WI38 (cell line): Measurements from ENCODE around the gene P2RX5.

Experiments
- H3K4me3 ChIP-seq: 2 replicates; pipeline ENCODE4 v1.5.1; 2011; ENCODE audit warnings: low read depth, mild to moderate bottlenecking, control low read depth, low read length
- CTCF ChIP-seq: IDR thresholded peaks from 2 replicates; pipeline ENCODE4 v1.5.1; 2012; ENCODE audit warnings: low read depth, mild to moderate bottlenecking, control low read depth, low read length

Gene P2RX5

GRCh38 chr17:3723556-3724377 is 27.8 kb upstream of the P2RX5 start, which contains the start of gene HASPIN:
Gene HASPIN (plus strand): TSS chr17:3723903. CDS start chr17:3723936, 33 bp downstream.
- no peak for TF ChIP-seq CTCF
- H3K4me3 ChIP-seq: peak within 1 kb of the TSS; percentile 91

- H3K4me3 ChIP-seq: peak overlapping the region; percentile 91
- TF ChIP-seq CTCF: no peak
Observed at GRCh38 chr17:3723188-3723555, 27.2 kb upstream of the P2RX5 start.

GRCh38 chr17:3722716-3723115 is 26.8 kb upstream of the P2RX5 start:
- no peak for TF ChIP-seq CTCF
- H3K4me3 ChIP-seq: peak overlapping the region; percentile 91

GRCh38 chr17:3719265-3719664 is 23.3 kb upstream of the P2RX5 start:
- no peak for TF ChIP-seq CTCF
- H3K4me3 ChIP-seq: no peak overlapping the region

GRCh38 chr17:3718201-3718600 is 22.2 kb upstream of the P2RX5 start:
- H3K4me3 ChIP-seq: no peak overlapping the region
- no peak for TF ChIP-seq CTCF

- TF ChIP-seq CTCF: no peak
- H3K4me3 ChIP-seq: no peak overlapping the region
Observed at GRCh38 chr17:3715296-3715695, 19.3 kb upstream of the P2RX5 start.

GRCh38 chr17:3712811-3713463 is 17.0 kb upstream of the P2RX5 start:
- H3K4me3 ChIP-seq: no peak overlapping the region
- TF ChIP-seq CTCF: no peak
